MV-4-11 (cell line): ENCODE measurements around the gene YTHDF2.

Source experiments
- DNase-seq: peaks from one replicate; lab custom pipeline; 2025; lab: John Stamatoyannopoulos, UW

The YTHDF2 gene

GRCh38 chr1:28801461-28801860, 64.7 kb downstream of the YTHDF2 start:
- no peak for DNase-seq

GRCh38 chr1:28803051-28803450, 66.3 kb downstream of the YTHDF2 start:
- no peak for DNase-seq

- DNase-seq, result no peak
These were observed 66.9 kb downstream of the YTHDF2 start for GRCh38 chr1:28803662-28804061.

GRCh38 chr1:28804071-28804470, 67.3 kb downstream of the YTHDF2 start:
- DNase-seq, result no peak

GRCh38 chr1:28807046-28807445, 70.3 kb downstream of the YTHDF2 start:
- DNase-seq, result no peak

GRCh38 chr1:28807986-28808385, 71.2 kb downstream of the YTHDF2 start:
- DNase-seq, result no peak

- DNase-seq, result no peak
These were observed 74.6 kb downstream of the YTHDF2 start for GRCh38 chr1:28811369-28811765.

GRCh38 chr1:28811766-28812668, 75.3 kb downstream of the YTHDF2 start, which contains the start of gene OPRD1:
OPRD1 (plus strand) TSS chr1:28812170; CDS start chr1:28812384, 214 bp downstream.
- no peak for DNase-seq

GRCh38 chr1:28812669-28813468, 76.1 kb downstream of the YTHDF2 start:
- no peak for DNase-seq

GRCh38 chr1:28813931-28814465, 77.3 kb downstream of the YTHDF2 start:
- no peak for DNase-seq

GRCh38 chr1:28815533-28816185, 78.9 kb downstream of the YTHDF2 start:
- DNase-seq, result no peak

- DNase-seq, result no peak
These were observed 80.4 kb downstream of the YTHDF2 start for GRCh38 chr1:28817133-28817532.

GRCh38 chr1:28819020-28819419, 82.3 kb downstream of the YTHDF2 start:
- no peak for DNase-seq
